Breast epithelium (tissue), 4 donors: Measurements from ENCODE around the gene ATP6AP1. TPM values are rescaled to one million over a fixed set of nuclear protein-coding genes. Genes with fewer than 3 reads are reported as not detected.
A peak's percentile ranks its signal among the peaks of the same experiment; 100 is the strongest.

Experiments
- DNase-seq, 2 donors: peaks; one replicate each; pipeline ENCODE4 v3.0.0-alpha.2; 2019; ENCODE audit warnings: low spot score in 2 of 2
- H3K27ac ChIP-seq, 2 donors: fragments of 200-600 bp; sonication (generic) in 1 of 2; one replicate each; pipeline ENCODE4 v1.5.1; 2016 to 2019; ENCODE audit warnings: mild to moderate bottlenecking in 1 of 2
- H3K27me3 ChIP-seq, 2 donors: fragments of 200-600 bp; sonication (generic) in 1 of 2; one replicate each; pipeline versions ENCODE4 v1.5.1 to v1.6.0; 2017 to 2019; ENCODE audit warnings: control low read depth in 1 of 2, mild to moderate bottlenecking in 1 of 2
- H3K36me3 ChIP-seq: fragments of 200-600 bp; one replicate; pipeline ENCODE4 v1.5.1; 2019
- H3K4me1 ChIP-seq, 2 donors: fragments of 200-600 bp; sonication (generic); one replicate each; pipeline ENCODE4 v1.5.1; 2016 to 2019; ENCODE audit warnings: control low read depth in 1 of 2
- H3K4me3 ChIP-seq, 3 donors: fragments of 200-600 bp; sonication (generic); 1 replicate in 2 of 3; 2 replicates in 1 of 3; pipeline ENCODE4 v1.5.1; 2016 to 2019; ENCODE audit warnings: mild to moderate bottlenecking in 3 of 3, moderate library complexity in 2 of 3
- H3K9me3 ChIP-seq, 2 donors: fragments of 200-600 bp; sonication (generic) in 1 of 2; one replicate each; pipeline ENCODE4 v1.5.1; 2016 to 2019; ENCODE audit warnings: control low read depth in 1 of 2
- POLR2A ChIP-seq: fragments of 450-650 bp; IDR thresholded peaks from one replicate; pipeline ENCODE4 v1.6.1; 2016; ENCODE audit warnings: antibody characterized with exemption, mild to moderate bottlenecking, moderate library complexity
- POLR2AphosphoS5 ChIP-seq, 3 donors: sonication (generic); formaldehyde crosslinking; IDR thresholded peaks; one replicate each; pipeline ENCODE4 v1.6.1; 2017; ENCODE audit warnings: antibody characterized with exemption in 3 of 3
- intact Hi-C: fragments of 100-400 bp; cut with DNase I; formaldehyde crosslinking; loops from one replicate; pipeline ENCODE4 v1.15.1; 2023; ENCODE audit warnings: low total_unique reads
- total RNA-seq, 3 donors: library from RNA; depleted of rRNA; stranded (reverse); fragments of >200 nt; gene quantifications; one replicate each; pipeline ENCODE4 v1.1.0, GENCODE V29; 2016
- TF ChIP-seq, protein P1 (sequence below), 3 donors: fragments of 450-650 bp; IDR thresholded peaks; one replicate each; pipeline ENCODE4 v1.5.1; 2016 to 2017; ENCODE audit warnings: antibody characterized with exemption in 3 of 3, mild to moderate bottlenecking in 3 of 3, moderate library complexity in 3 of 3

The ATP6AP1 gene
- total RNA-seq, 3 donors from 2014 or later: 31.5 to 57.1 (median 34.8) TPM

DNA sequence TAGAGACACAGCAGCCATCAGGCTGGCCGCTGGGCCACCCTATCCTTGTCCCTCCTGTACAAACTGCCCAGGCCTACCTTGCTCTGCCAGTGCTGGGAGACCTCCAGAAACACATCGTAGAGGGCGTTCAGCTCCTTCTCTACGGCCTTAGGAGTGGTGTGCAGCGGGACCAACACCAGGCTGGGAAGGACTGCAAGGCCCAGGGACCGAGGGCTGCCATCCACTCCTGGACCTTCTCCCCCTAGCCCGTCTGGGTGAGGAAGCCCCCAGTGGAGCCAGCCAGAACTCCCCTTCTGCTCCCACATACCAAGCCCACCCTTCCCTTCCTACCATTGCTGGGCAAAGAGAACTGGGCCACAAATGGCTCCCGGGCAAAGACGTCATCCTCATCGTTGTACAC, 25.3 kb upstream of the ATP6AP1 start:
- Histone ChIP-seq H3K36me3 (no peaks in the 10 kb centered on the region), H3K27me3 (peaks cover 0 to 20% of the 10 kb centered on the region in 2 donors), H3K9me3 (no peaks in the 10 kb centered on the region), H3K4me1 (no peaks in the 10 kb centered on the region), H3K27ac (peak overlapping the region in 1 of 2 donors; percentile 55), H3K4me3 (no peak overlapping the region)
- intact Hi-C loops: no loop called here
- no peak for DNase-seq
- TF ChIP-seq, protein P1, sequence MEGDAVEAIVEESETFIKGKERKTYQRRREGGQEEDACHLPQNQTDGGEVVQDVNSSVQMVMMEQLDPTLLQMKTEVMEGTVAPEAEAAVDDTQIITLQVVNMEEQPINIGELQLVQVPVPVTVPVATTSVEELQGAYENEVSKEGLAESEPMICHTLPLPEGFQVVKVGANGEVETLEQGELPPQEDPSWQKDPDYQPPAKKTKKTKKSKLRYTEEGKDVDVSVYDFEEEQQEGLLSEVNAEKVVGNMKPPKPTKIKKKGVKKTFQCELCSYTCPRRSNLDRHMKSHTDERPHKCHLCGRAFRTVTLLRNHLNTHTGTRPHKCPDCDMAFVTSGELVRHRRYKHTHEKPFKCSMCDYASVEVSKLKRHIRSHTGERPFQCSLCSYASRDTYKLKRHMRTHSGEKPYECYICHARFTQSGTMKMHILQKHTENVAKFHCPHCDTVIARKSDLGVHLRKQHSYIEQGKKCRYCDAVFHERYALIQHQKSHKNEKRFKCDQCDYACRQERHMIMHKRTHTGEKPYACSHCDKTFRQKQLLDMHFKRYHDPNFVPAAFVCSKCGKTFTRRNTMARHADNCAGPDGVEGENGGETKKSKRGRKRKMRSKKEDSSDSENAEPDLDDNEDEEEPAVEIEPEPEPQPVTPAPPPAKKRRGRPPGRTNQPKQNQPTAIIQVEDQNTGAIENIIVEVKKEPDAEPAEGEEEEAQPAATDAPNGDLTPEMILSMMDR (IDR thresholded peaks at IDR 0.05): no peak
- TF ChIP-seq POLR2AphosphoS5 (IDR thresholded peaks at IDR 0.05) (no peak), POLR2A (no peak)

DNA sequence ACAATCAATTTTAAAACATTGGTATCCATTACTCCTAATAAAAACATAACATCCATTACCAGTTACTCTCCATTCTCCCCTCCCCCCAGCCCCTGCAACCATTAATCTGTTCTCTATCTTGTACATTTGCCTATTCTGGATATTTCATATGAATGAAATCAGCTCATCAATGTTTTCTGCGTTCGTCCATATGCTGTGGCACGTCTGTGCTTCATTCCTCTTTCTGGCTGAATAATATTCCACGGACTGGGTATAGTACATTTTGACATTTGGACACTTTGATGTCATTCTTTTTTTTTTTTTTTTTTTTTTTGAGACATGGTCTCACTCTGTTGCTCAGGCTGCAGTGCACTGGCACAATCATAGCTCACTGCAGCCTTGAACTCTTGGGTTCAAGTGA, 24.6 kb upstream of the ATP6AP1 start:
- H3K27ac ChIP-seq: no peak overlapping the region
- TF ChIP-seq, protein P1 (IDR thresholded peaks at IDR 0.05): no peak
- no peak for TF ChIP-seq POLR2AphosphoS5 (IDR thresholded peaks at IDR 0.05)
- no peak for TF ChIP-seq POLR2A
- H3K36me3 ChIP-seq: no peaks in the 10 kb centered on the region
- H3K27me3 ChIP-seq: peaks cover 0 to 27% of the 10 kb centered on the region in 2 donors
- no peaks in the 10 kb centered on the region for H3K4me1 ChIP-seq
- intact Hi-C loops: no loop called here
- no peak overlapping the region for H3K4me3 ChIP-seq
- no peak for DNase-seq
- no peaks in the 10 kb centered on the region for H3K9me3 ChIP-seq

DNA sequence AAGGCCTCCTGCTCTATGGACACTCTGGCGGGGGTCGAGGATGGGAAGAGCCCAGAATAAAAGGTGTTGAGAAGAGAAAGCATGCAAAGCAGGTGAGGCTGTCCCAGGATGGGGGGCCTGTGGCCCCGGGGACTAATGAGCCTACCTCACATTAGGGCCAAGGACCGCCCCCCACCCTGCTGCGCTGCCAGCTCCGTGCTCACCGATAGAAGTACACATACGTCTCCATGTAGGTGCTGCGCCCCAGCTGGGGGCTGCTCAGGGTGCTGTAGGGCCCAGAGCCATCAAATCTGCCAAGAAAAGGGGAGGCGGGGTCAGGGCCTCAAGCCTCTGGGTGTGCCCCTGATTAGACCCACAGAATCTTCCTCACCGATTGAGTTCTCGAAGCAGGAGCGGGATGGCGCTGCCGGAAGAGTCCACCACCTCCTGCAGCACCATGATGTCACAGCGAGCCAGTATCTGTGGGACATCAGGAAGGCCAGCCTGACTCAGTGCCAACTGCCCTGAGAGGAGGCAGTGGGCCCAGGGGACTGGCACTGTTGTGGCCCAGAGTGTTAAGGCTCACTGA, 23.8 kb upstream of the ATP6AP1 start:
- no peak for DNase-seq
- H3K4me3 ChIP-seq: no peak overlapping the region
- H3K36me3 ChIP-seq: no peaks in the 10 kb centered on the region
- no peak for TF ChIP-seq POLR2A
- TF ChIP-seq POLR2AphosphoS5 (IDR thresholded peaks at IDR 0.05): no peak
- TF ChIP-seq, protein P1 (IDR thresholded peaks at IDR 0.05): no peak
- H3K4me1 ChIP-seq: no peaks in the 10 kb centered on the region
- H3K27ac ChIP-seq: no peak overlapping the region
- no peaks in the 10 kb centered on the region for H3K9me3 ChIP-seq
- H3K27me3 ChIP-seq: peaks cover 0 to 35% of the 10 kb centered on the region in 2 donors
- intact Hi-C loops: loop anchor here (5.0 kb wide), 1 partner anchor 67 kb away; no protein-coding TSS in a partner anchor

DNA sequence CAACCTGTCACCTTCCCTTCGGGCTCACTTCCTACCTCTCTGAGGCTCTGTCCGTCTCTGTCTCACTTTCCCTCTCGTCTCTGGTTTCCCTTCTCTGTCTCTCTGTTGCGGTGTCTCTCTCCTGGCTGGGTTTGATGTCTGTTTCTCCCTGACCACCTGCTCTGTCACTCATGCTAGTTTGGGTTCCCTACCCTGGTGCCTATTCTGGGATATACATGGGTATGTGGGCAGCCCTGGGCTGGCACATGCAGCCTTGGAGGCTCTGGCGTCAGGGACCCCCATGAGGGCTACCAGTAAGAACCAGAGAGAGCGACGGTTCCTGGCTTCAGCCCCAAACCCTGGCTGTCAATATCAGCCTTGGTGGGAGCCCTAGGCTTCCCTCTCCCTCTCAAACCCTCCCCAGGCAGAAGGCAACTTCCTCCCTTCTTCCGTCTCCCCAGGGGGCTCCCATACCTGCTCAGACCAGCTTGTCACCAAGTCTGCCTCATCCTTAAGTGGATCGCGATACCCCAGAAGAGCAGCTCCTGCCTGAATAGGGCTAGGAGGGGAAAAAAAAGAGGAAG, 19.7 kb upstream of the ATP6AP1 start:
- intact Hi-C loops: loop anchor here (5.0 kb wide), 1 partner anchor 71 kb away; no protein-coding TSS in a partner anchor
- no peak for DNase-seq
- no peak for TF ChIP-seq POLR2A
- TF ChIP-seq POLR2AphosphoS5 (IDR thresholded peaks at IDR 0.05): no peak
- TF ChIP-seq, protein P1 (IDR thresholded peaks at IDR 0.05): no peak
- Histone ChIP-seq H3K27ac (peak overlapping the region; percentile 48 to 72), H3K36me3 (no peaks in the 10 kb centered on the region), H3K9me3 (no peaks in the 10 kb centered on the region), H3K4me1 (no peaks in the 10 kb centered on the region), H3K27me3 (peaks cover 0 to 33% of the 10 kb centered on the region in 2 donors), H3K4me3 (peak overlapping the region; percentile 35 to 52 (median 37))

DNA sequence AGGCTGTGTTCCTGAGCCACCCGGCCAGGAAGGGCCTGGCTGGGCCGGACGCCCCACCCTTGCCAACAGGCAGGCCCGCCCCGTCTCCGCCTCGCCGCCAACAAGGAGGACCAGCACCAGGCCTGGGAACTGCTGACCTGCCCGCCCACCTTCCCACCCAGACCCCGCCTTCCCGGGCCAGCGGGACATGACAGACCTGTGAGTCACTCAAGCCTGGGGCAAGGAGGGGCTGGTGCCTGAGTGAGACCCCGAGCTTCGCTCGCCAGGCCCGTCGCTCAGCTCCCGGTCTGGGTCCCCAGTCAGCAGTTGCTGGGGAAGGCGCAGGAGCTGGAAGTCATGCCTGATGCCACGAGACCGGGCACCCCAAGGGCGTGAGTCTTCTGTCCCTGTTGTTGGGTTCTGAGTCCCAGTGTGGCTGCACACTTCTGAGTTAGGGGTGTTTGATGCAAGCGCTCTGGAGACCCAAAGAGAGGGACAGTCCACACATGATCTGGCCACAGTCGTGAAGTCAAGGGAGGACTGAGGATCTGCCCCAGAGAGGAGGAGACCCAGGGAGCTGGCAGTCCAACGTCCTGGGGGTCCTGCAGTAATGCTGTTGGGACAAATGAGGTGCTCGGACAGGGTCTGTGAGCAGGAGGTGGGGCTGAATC, 19.1 kb upstream of the ATP6AP1 start, which contains the start of gene DNASE1L1:
TSS of gene DNASE1L1 (minus strand) at position 33 of the 650 bp plus-strand sequence. CDS start 3,686 bp downstream, outside the sequence.
- Histone ChIP-seq H3K27me3 (peaks cover 0 to 36% of the 10 kb centered on the region in 2 donors), H3K27ac (peak within 1 kb of the TSS; percentile 48 to 72), H3K4me3 (peak within 1 kb of the TSS; percentile 35 to 52 (median 37)), H3K9me3 (no peaks in the 10 kb centered on the region), H3K36me3 (no peaks in the 10 kb centered on the region), H3K4me1 (no peaks in the 10 kb centered on the region)
- peak in 1 of 2 donors; percentile 55 for DNase-seq
- TF ChIP-seq POLR2A (no peak), POLR2AphosphoS5 (IDR thresholded peaks at IDR 0.05) (no peak)
- TF ChIP-seq, protein P1 (IDR thresholded peaks at IDR 0.05): no peak
- intact Hi-C loops: loop anchor here (5.0 kb wide), 1 partner anchor 72 kb away; no protein-coding TSS in a partner anchor
